GM18508 (cell line): ENCODE results near the gene OBI1.
"Not testable (repeated sequence)": the region's sequence is repeated elsewhere in the genome, so short reads cannot be mapped to it uniquely, and the experiment has no call there.

Experiments
- ATAC-seq: cut with Tn5 transposase; IDR thresholded peaks from one replicate; pipeline ENCODE4 v1.9.1; 2021; ENCODE audit warnings: moderate number of reproducible peaks; ENCODE audit not compliant: insufficient read depth, unreplicated experiment

OBI1 gene

GRCh38 chr13:78650717-78651083 lies 8.3 kb downstream of the OBI1 start:
- no peak for ATAC-seq

GRCh38 chr13:78649997-78650716 lies 8.8 kb downstream of the OBI1 start:
- no peak for ATAC-seq

- not testable (repeated sequence) for ATAC-seq
Observed at GRCh38 chr13:78647109-78647678, 11.8 kb downstream of the OBI1 start.

GRCh38 chr13:78638216-78638615 lies 20.7 kb downstream of the OBI1 start:
- no peak for ATAC-seq

GRCh38 chr13:78636495-78636894 lies 22.5 kb downstream of the OBI1 start:
- ATAC-seq = no peak

GRCh38 chr13:78632996-78633395 lies 26.0 kb downstream of the OBI1 start:
- no peak for ATAC-seq

- no peak for ATAC-seq
Observed at GRCh38 chr13:78631077-78631476, 27.9 kb downstream of the OBI1 start.

- no peak for ATAC-seq
Observed at GRCh38 chr13:78630511-78630910, 28.4 kb downstream of the OBI1 start.

- ATAC-seq = no peak
Observed at GRCh38 chr13:78625384-78625783, 33.6 kb downstream of the OBI1 start.

- ATAC-seq = no peak
Observed at GRCh38 chr13:78623132-78623531, 35.8 kb downstream of the OBI1 start.

- ATAC-seq = no peak
Observed at GRCh38 chr13:78620936-78621470, 38.0 kb downstream of the OBI1 start.

- no peak for ATAC-seq
Observed at GRCh38 chr13:78618411-78618810, 40.5 kb downstream of the OBI1 start.

- no peak for ATAC-seq
Observed at GRCh38 chr13:78611040-78611439, 47.9 kb downstream of the OBI1 start.

GRCh38 chr13:78610381-78610883 lies 48.5 kb downstream of the OBI1 start:
- ATAC-seq = no peak

- ATAC-seq = no peak
Observed at GRCh38 chr13:78609464-78610205, 49.3 kb downstream of the OBI1 start.

- no peak for ATAC-seq
Observed at GRCh38 chr13:78608688-78609463, 50.1 kb downstream of the OBI1 start.

- no peak for ATAC-seq
Observed at GRCh38 chr13:78608252-78608687, 50.7 kb downstream of the OBI1 start.

- ATAC-seq = no peak
Observed at GRCh38 chr13:78607409-78608251, 51.3 kb downstream of the OBI1 start.
